Suppressor macrophage (primary cell): ENCODE results near the gene MAPK14.
"Not testable (repeated sequence)": the region's sequence is repeated elsewhere in the genome, so short reads cannot be mapped to it uniquely, and the experiment has no call there.

Experiments used
- DNase-seq, 4 experiments: peaks; one replicate each; pipeline ENCODE4 v3.0.0-alpha.2; 2020 to 2022

Gene MAPK14

DNA sequence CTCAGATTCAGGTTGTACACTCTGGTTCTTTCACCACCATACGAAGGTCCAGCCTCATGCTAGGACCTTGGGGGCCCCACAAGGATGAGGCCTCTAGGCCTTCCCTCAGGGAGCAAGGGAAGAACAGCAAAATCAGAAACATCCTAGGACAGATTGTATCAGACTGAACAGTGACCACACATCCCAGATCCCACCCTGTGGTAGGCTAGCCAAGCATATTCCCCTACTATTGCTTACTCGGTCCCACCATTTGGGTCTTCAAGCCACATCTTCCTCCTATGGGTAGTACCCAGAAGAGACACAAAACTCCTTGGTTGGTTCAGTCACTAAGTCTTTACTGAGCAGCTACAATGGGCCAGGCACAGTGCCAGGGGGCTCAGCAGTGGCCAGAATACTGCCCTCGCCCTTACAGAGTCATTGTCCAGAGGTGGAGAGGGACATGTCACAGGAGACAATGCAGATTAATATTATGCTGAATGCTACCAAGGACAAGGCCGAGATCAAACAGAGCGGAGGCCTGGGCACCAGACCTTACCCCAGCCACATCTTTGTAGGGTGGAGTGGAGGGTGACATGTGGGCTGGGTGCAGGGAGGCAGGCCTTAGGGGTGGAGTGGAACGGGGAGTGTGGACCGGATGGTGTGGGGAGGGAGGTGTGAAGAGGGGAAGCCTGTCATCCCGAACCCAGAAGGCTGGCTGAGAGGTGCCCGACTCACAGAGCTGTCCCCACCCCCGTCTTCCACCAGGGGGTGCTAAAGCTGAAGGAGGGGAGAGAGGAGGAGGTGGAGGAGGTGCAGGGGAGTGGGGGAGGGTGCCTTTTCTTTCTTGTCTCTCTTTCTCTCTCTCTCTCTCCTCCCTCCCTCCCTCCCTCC is 95.9 kb downstream of the MAPK14 start:
- DNase-seq = peak; percentile 88 to 92 (median 90)

GRCh38 chr6:36124346-36124745 is 96.7 kb downstream of the MAPK14 start:
- not testable (repeated sequence) for DNase-seq

- no peak for DNase-seq
These were observed 97.3 kb downstream of the MAPK14 start for GRCh38 chr6:36124881-36125280.

DNA sequence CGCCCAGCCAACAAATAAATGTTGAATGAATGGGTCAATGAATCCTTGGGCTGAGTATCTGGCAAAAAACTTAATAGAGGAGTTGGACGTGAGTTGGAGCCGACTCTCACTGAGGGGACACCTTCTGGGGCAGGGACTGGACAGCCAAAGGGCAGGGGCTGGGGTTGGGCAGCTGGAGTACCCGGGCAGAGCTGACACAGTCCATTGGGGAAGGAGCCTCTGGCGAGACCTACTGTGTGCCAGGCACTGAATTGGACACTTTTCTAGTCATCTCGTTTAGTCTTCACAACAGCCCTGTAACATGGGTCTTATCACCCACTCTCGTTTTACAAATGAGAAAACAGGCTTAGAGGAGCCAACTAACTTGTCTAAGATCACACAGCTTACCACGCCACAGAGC is 98.0 kb downstream of the MAPK14 start:
- DNase-seq = no peak

GRCh38 chr6:36126121-36126520 is 98.5 kb downstream of the MAPK14 start:
- DNase-seq = no peak

DNA sequence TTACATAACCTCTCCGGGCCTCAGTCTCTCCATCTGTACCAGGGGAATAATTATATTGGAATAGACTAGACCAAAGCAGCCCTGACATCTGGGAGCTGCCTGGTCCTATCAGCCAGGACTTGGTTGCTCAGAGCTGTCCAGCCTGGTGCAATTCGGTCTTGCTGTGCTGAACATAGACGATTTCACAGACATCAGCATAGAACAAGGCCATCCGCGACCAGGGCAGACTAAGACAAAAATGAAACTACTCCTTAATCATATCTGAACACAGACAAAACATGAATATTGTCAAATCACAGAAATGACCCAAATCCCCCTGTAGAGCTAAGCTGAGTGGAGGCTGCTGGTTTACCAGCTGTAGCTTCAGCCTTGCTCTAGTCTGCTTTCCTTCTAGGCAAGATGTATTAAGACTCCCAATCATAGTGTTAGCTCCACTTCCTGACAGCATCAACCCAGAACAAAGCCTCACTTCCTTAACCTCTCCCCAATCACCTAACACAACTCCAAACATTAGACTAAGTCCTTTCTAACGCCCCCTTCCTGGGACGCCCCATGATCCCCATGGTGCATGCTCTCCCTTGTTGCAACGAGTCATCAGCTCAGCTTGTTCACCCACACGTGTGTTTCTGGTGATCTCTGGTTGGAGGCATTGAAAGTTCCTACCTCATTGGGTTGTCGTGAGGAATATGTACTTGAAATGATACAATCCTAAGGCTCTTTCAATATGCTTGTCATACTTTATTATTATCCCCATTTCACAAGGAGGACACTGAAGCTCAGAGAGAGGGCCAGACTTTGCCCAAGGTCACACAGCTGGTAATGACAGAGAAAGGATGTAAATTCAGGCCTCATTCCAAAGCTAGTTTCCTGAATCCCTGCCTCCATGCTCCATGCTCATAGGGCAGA is 99.2 kb downstream of the MAPK14 start:
- DNase-seq = peak; percentile 90 to 97 (median 92)

- peak; percentile 94 to 98 (median 96) for DNase-seq
These were observed 99.9 kb downstream of the MAPK14 start for GRCh38 chr6:36127462-36128016.

- peak in 1 of 4 experiments; percentile 9 for DNase-seq
These were observed 100.5 kb downstream of the MAPK14 start for GRCh38 chr6:36128073-36128472.

DNA sequence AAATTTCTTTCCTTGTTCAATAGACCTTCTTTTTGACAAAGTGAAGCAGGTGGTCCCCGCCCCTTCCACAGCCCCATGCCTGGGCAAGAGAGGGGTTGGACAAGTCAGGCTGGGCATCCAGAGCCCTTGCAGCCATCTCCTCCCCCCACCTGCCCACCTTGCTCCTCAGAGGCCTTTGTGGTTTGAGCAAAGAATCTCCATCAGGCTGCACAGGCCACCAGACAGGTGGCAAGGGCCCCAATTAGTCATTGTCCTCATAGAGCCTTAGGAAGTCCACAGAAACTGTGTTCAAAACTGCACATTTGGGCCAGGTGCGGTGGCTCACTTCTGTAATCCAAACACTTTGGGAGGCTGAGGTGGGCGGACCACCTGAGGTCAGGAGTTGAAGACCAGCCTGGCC is 101.2 kb downstream of the MAPK14 start:
- DNase-seq = no peak

DNA sequence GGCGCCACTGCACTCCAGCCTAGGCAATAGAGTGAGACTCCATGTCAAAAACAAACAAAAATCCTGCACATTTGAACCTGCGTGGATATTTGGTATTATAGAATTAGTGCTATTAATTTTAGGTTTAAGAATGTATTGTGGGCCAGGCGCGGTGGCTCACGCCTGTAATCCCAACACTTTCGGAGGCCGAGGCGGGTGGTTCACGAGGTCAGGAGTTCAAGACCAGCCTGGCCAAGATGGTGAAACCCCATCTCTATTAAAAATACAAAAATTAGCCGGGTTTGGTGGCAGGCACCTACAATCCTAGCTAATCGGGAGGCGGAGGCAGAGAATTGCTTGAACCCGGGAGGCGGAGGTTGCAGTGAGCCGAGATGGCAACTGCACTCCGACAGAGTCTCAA is 101.7 kb downstream of the MAPK14 start:
- not testable (repeated sequence) for DNase-seq

DNA sequence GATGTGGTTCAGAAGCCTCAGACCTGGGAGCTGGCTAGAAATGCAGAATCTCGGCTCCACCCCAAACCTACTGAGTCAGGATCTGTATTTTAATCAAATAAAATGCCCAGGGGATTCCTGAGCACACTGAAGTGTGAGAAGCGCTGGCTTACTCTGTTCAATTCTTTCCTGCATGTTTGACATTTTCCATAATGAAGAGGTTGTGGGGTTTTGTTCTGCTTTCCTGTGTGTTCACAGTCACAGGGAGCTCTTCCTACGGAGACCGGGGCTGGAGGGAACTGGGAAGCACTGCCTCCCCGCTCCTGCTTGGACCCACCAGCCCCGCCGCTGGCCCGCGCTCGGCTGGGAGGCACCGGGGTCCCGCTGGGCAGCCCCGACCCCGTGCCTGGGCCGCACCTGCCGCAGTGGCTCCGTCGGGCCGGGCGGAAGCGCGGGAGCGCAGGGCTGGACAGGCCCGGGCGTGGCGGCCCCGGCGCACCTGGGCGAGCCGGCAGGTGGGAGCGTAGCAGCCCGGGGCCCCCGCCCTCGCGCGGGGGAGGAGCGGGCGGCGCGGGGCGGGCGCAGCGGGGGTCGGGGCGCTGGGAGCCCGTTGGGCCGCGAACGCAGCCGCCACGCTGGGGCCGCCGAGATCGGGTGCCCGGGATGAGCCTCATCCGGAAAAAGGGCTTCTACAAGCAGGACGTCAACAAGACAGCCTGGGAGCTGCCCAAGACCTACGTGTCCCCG is 102.5 kb downstream of the MAPK14 start, which contains the start of gene MAPK13:
TSS of gene MAPK13 (plus strand) at position 573 of the 726 bp plus-strand sequence. CDS start at position 643, 70 bp downstream.
- peak; percentile 69 to 80 (median 77) for DNase-seq

DNA sequence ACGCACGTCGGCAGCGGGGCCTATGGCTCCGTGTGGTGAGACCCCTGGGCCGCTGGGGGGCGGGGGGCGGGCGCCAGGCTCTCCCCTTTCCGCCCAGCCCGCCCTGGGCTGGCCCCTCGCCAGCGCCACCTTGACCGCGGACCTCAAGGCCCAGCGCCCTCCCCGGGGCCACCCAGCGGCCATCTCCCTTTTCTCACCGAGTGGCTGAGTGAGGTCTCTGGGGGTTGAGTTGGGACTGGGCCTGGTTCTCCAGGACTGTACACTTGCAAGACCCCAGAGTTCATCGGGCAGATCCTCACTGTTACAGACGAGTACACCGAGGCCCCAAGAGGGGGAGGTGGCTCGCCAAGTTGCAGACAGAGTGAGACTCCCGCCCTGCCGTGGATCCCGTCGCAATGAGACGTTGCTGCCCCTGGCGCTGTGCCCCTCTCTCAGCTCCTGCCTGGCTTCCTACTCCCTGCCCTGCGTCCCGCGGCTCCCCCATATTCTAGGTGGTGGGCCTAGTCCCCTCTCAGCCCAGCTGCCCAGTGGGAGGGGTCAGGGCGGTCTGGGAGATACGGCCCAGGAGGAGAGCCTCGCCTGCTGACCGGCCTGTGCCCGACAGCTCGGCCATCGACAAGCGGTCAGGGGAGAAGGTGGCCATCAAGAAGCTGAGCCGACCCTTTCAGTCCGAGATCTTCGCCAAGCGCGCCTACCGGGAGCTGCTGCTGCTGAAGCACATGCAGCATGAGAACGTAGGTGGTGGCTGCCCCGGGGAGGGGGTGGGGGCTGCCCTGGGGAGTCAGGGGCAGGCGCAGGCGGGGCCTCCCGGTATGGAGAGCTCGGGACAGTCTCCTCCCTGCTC is 103.3 kb downstream of the MAPK14 start:
- peak; percentile 51 to 82 (median 72) for DNase-seq

GRCh38 chr6:36131511-36132245 is 104.1 kb downstream of the MAPK14 start:
- DNase-seq = peak; percentile 61 to 74 (median 65)

DNA sequence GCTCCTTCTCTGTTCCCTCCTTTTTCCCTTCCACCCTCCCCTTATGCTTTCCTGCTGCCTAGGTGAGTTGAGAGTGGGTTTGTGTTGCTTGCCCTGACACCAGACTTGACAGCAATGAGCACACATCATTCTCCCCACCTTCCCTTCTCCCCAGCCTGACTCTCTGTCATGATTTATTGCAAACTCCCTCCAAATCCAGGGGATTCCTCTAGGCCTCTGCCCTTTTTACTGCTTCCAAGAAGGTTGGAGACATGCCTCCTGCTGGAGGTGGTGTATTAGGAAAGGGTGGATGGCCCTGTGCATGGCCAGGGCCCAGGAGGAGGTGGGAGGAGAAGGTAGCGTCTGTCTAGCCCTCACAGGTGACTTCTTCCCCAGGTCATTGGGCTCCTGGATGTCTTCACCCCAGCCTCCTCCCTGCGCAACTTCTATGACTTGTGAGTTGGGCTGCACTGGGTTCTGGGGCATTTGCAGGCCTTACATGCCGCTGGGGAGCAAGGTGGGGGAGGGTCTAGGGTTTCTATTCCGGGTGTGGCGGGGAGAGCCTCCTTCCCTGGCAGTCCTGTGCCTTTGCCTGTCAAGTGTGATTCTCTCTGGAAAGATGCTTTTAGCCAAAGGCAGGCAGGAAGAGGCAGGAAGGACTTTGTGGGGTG is 104.8 kb downstream of the MAPK14 start:
- DNase-seq = no peak

- no peak for DNase-seq
These were observed 105.5 kb downstream of the MAPK14 start for GRCh38 chr6:36133148-36133547.

DNA sequence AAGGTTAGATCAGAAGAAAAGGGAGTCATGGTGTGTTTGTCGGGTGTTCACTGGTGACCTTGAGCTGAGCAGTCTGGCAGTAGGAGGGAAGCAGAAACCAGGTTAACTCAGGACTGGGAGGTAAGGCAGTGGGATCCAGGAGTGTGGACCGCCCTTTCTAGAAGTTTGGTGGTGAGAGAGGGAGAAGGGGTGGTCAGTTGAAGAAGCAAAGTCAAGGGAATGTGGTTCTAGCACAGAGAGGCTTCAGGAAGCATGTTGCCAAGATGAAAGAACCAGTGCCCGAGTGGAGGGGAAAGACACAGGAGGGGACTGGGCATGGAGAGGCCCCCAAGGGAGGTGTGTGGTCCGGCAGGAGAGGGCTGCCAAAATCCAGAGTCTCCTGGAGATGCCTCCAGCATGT is 106.3 kb downstream of the MAPK14 start:
- no peak for DNase-seq

GRCh38 chr6:36135053-36135731 is 107.6 kb downstream of the MAPK14 start:
- DNase-seq = no peak

DNA sequence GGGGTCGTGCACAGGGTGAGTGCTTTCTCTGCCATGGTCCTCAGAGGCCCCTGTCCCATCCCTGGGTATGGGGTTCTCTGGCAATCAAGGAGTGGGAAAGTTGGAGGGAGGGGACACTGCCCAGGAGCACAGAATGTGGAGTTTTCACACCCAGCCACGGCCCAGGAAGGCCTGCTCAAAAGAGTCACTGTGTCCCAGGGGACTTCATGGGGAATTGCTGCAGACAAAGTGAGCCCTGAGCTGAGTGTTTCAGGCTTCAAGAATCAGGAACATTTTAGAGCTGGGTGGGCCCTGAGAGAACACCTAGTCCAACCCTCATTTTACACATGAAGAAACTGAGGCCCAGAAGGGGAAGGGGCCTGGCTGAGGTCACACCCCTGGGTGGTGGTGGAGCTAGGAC is 108.4 kb downstream of the MAPK14 start:
- no peak for DNase-seq

DNA sequence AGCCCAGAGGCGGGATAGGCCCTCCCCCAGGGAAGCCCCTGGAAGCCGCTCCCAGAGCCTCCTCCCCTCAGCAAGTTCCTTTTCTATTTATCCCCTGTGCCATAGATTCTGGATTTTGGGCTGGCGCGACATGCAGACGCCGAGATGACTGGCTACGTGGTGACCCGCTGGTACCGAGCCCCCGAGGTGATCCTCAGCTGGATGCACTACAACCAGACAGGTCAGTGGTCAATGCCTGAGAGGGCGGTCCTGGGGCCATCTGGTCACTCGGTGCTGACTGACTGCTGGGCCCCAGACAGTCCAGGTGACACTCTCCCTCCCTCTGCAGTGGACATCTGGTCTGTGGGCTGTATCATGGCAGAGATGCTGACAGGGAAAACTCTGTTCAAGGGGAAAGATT is 108.9 kb downstream of the MAPK14 start:
- DNase-seq = no peak
